HepG2 (cell line): ENCODE results near the gene MFSD11. TPM values are rescaled to one million over a fixed set of nuclear protein-coding genes. Genes with fewer than 3 reads are reported as not detected.

Source experiments
- ASH2L ChIP-seq: fragments of 300-600, 200-600 bp; sonication (generic); IDR thresholded peaks from 2 replicates; pipeline ENCODE4 v1.7.0; 2017; ENCODE audit warnings: low read depth, mild to moderate bottlenecking, moderate library complexity, mixed read lengths, low read length; ENCODE audit not compliant: insufficient read length
- BHLHE40 ChIP-seq: IDR thresholded peaks from 2 replicates; pipeline ENCODE4 v1.6.1; 2011; ENCODE audit warnings: low read length, improper control_type of control experiment
- CC2D1A ChIP-seq: sonication (generic); formaldehyde crosslinking; IDR thresholded peaks from 2 replicates; pipeline ENCODE4 v1.8.1; 2023; ENCODE audit warnings: mild to moderate bottlenecking, missing genetic modification reagents
- E2F1 ChIP-seq: sonication (generic); formaldehyde crosslinking; IDR thresholded peaks from 2 replicates; pipeline ENCODE4 v1.5.0; 2020; ENCODE audit warnings: missing genetic modification reagents
- ERF ChIP-seq: IDR thresholded peaks from 2 replicates; pipeline ENCODE4 v1.6.1; 2018; ENCODE audit warnings: missing biosample characterization, missing genetic modification reagents
- FOSL2 ChIP-seq: sonication (generic); formaldehyde crosslinking; IDR thresholded peaks from 2 replicates; pipeline ENCODE4 v1.4.0; 2020; ENCODE audit warnings: missing genetic modification reagents
- HINFP ChIP-seq: sonication (generic); formaldehyde crosslinking; IDR thresholded peaks from 2 replicates; pipeline ENCODE4 v1.4.0; 2020; ENCODE audit warnings: low read depth, mild to moderate bottlenecking, missing genetic modification reagents
- JARID2 ChIP-seq: sonication (generic); formaldehyde crosslinking; IDR thresholded peaks from 2 replicates; pipeline ENCODE4 v1.8.1; 2023; ENCODE audit warnings: missing genetic modification reagents, inconsistent platforms; ENCODE audit not compliant: insufficient replicate concordance
- KIAA2018 ChIP-seq: sonication (generic); formaldehyde crosslinking; IDR thresholded peaks from 2 replicates; pipeline ENCODE4 v1.5.0; 2020; ENCODE audit warnings: mild to moderate bottlenecking, missing genetic modification reagents, borderline replicate concordance
- MXD4 ChIP-seq: IDR thresholded peaks from 2 replicates; pipeline ENCODE4 v1.6.1; 2016; ENCODE audit warnings: mild to moderate bottlenecking, missing biosample characterization, missing genetic modification reagents
- SALL2 ChIP-seq: sonication (generic); formaldehyde crosslinking; IDR thresholded peaks from 2 replicates; pipeline ENCODE4 v1.8.1; 2023; ENCODE audit warnings: mild to moderate bottlenecking, missing genetic modification reagents, inconsistent platforms
- SUZ12 ChIP-seq: fragments of 150-350 bp; IDR thresholded peaks from 2 replicates; pipeline ENCODE4 v1.6.1; 2014; ENCODE audit warnings: low read depth, low read length
- ZNF225 ChIP-seq: sonication (generic); formaldehyde crosslinking; IDR thresholded peaks from 2 replicates; pipeline ENCODE4 v1.4.0; 2020; ENCODE audit warnings: mild to moderate bottlenecking, missing genetic modification reagents
- ZNF343 ChIP-seq: sonication (generic); formaldehyde crosslinking; IDR thresholded peaks from 2 replicates; pipeline ENCODE4 v1.4.0; 2020; ENCODE audit warnings: mild to moderate bottlenecking, missing genetic modification reagents
- ZNF607 ChIP-seq: sonication (generic); formaldehyde crosslinking; IDR thresholded peaks from 2 replicates; pipeline ENCODE4 v1.5.1; 2020; ENCODE audit warnings: missing genetic modification reagents, mild to moderate bottlenecking, borderline replicate concordance
- ZNF639 ChIP-seq: conservative IDR thresholded peaks from 2 replicates; pipeline ENCODE4 v1.6.1; 2018; ENCODE audit warnings: missing genetic modification reagents
- polyA plus RNA-seq, 8 experiments: library from polyadenylated mRNA; depleted of rRNA in 3 of 8; stranded (reverse) in 7 of 8; unstranded in 1 of 8; fragments of >200 nt; fragmentation: Illumina TruSeq in 4 of 8; extraction: Trizol in 4 of 8; gene quantifications; 2 replicates each; pipeline versions ENCODE4 v1.2.1 to v1.2.3, GENCODE V29; 2011 to 2016; ENCODE audit warnings: low read depth in 4 of 8, missing spikeins in 1 of 8, mixed read lengths in 1 of 8; ENCODE audit not compliant: insufficient read depth in 1 of 8
- total RNA-seq, 5 experiments: library from RNA; depleted of rRNA; stranded (reverse); fragments of >200 nt; fragmentation: Illumina TruSeq; extraction: Trizol; gene quantifications; 2 replicates each; pipeline ENCODE4 v1.2.3, GENCODE V29; 2016; ENCODE audit warnings: low read depth in 1 of 5

The MFSD11 gene
- total and polyA plus RNA-seq, 2 of the 13 experiments (the other 11 are each of a cell fraction or from before 2014, with no cell fraction given) = 26.1 to 36.3 TPM

- TF ChIP-seq SALL2 (CRISPR knock-in tag) (no peak), ASH2L (peak; percentile 78), SUZ12 (peak; percentile 73), ZNF607 (no peak; the same call in none of the 2 replicates), KIAA2018 (no peak), ZNF343 (peak; percentile 93; the same call in 1 of the 2 replicates), ZNF639 (CRISPR knock-in tag) (peak; percentile 89; the same call in 1 of the 2 replicates), HINFP (CRISPR knock-in tag) (peak; percentile 26; the same call in 1 of the 2 replicates), ZNF225 (CRISPR knock-in tag) (peak; percentile 59; the same call in 1 of the 2 replicates), MXD4 (CRISPR knock-in tag) (peak; percentile 77; the same call in 1 of the 2 replicates), FOSL2 (CRISPR knock-in tag) (peak; percentile 91), BHLHE40 (peak; percentile 88), ERF (CRISPR knock-in tag) (0 out of 2 replicates have a peak, but pooled peaks have one; percentile 26), JARID2 (no peak), E2F1 (CRISPR knock-in tag) (peak; percentile 82; the same call in 1 of the 2 replicates), CC2D1A (CRISPR knock-in tag) (no peak)
Measured at GRCh38 chr17:76737676-76738467, at the start of gene MFSD11 (continued).
